ENCODE data around the gene SDCBP2.

- no peak for TF ChIP-seq POLR2A (IDR thresholded peaks at IDR 0.05)
- TF ChIP-seq, protein P1, sequence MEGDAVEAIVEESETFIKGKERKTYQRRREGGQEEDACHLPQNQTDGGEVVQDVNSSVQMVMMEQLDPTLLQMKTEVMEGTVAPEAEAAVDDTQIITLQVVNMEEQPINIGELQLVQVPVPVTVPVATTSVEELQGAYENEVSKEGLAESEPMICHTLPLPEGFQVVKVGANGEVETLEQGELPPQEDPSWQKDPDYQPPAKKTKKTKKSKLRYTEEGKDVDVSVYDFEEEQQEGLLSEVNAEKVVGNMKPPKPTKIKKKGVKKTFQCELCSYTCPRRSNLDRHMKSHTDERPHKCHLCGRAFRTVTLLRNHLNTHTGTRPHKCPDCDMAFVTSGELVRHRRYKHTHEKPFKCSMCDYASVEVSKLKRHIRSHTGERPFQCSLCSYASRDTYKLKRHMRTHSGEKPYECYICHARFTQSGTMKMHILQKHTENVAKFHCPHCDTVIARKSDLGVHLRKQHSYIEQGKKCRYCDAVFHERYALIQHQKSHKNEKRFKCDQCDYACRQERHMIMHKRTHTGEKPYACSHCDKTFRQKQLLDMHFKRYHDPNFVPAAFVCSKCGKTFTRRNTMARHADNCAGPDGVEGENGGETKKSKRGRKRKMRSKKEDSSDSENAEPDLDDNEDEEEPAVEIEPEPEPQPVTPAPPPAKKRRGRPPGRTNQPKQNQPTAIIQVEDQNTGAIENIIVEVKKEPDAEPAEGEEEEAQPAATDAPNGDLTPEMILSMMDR (IDR thresholded peaks at IDR 0.05): no peak
These were observed 46.0 kb downstream of the SDCBP2 start for GRCh38 chr20:1282966-1283365.

Measured in uterus (tissue), 2 donors.